NCI-H2171 treated with DMSO at 0.1 percent for 48 hours (cell line): Measurements from ENCODE around the gene HDGFL3.
"Not testable (repeated sequence)": the region's sequence is repeated elsewhere in the genome, so short reads cannot be mapped to it uniquely, and the experiment has no call there.

Source experiments
- DNase-seq: peaks from one replicate; lab custom pipeline; 2025; lab: John Stamatoyannopoulos, UW

The HDGFL3 gene

DNA sequence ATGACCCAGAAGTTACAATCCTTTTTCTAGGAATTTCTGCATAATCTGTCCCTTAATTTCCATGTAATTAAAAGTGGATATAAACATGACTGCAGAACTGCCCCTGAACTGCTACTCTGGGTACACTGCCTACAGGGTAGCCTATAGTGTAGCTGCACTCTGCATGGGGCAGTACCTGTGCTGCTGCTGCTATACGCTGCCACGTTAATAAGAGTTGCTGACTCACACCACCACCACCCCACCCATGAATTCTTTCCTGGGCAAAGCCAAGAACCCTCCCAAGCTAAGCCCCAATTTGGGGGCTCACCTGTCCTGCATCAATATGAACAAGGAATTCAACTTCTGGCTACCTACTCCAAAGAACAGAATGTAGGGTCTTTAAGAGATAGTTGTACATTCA lies 13.9 kb downstream of the HDGFL3 start:
- DNase-seq, result no peak

GRCh38 chr15:83192742-83193141 lies 14.9 kb downstream of the HDGFL3 start:
- DNase-seq, result no peak

- DNase-seq, result no peak
These were observed 17.2 kb downstream of the HDGFL3 start for GRCh38 chr15:83190450-83190849.

- no peak for DNase-seq
These were observed 22.1 kb downstream of the HDGFL3 start for GRCh38 chr15:83185561-83185960.

GRCh38 chr15:83178869-83179325 lies 28.7 kb downstream of the HDGFL3 start:
- no peak for DNase-seq

- DNase-seq, result no peak
These were observed 29.2 kb downstream of the HDGFL3 start for GRCh38 chr15:83178390-83178789.

- DNase-seq, result no peak
These were observed 32.7 kb downstream of the HDGFL3 start for GRCh38 chr15:83174891-83175290.

DNA sequence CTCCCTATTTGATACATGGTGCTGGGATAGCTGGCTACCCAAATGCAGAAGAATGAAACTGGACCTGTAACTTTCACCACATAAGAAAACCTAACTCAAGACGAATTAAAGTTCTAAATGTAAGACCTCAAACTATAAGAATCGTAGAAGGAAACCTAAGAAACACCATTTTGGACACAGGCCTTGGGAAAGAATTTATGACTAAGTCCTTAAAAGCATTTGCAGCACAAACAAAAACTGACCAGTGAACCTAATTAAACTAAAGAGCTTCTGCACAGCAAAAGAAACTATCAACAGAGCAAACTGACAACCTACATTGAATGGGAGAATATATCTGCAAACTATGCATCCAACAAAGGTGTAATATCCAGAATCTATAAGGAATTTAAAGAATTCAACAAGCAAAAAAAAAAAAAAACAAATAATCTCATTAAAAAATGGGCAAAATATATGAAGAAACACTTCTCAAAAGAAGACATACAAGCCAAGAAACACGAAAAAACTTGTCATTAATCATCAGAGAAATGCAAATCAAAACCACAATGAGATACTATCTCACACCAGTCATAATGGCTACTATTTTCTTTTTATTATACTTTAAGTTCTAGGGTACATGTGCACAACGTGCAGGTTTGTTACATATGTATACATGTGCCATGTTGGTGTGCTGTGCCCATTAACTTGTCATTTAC lies 37.0 kb downstream of the HDGFL3 start:
- DNase-seq, result no peak

- DNase-seq, result not testable (repeated sequence)
These were observed 38.0 kb downstream of the HDGFL3 start for GRCh38 chr15:83169576-83169975.

DNA sequence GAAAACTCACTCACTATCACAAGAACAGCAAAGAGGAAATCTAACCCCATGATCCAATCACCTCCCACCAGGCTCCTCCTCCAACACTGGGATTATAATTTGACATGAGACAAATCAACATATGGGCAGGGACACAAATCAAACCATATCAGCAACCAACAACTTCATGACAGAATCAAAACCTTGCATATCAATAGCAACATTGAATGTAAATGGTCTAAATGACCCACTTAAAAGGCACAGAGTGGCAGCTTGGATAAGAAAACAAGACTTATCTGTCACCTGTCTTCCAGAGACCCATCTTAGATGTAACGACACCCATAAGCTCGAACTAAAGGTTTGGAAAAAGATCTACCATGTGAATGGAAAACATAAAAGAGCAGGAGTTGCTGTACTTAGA lies 40.8 kb downstream of the HDGFL3 start:
- no peak for DNase-seq

- DNase-seq, result peak; percentile 10
These were observed 41.4 kb downstream of the HDGFL3 start for GRCh38 chr15:83166218-83166617.

- no peak for DNase-seq
These were observed 42.7 kb downstream of the HDGFL3 start for GRCh38 chr15:83164771-83165404.

GRCh38 chr15:83164111-83164770 lies 43.4 kb downstream of the HDGFL3 start:
- DNase-seq, result no peak

GRCh38 chr15:83163032-83163431 lies 44.6 kb downstream of the HDGFL3 start:
- no peak for DNase-seq

DNA sequence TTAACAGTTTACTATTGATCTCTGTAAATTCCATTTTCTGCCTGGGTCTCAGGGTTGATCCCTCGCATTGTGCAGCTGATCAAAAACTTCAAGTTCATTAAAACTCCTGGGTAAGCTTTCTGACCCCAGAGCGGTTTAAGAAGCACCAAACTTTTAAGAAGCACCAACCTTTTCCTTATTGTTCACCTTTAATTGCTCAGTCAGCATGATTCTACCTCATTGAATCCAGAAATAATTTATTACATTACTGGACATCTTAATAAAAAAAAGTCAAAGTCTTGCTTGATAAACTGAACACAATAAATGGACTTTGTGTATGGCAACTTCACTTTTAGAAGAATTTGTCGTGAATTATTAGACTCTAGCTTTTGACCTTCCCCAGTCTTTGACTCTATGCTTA lies 46.9 kb downstream of the HDGFL3 start:
- no peak for DNase-seq

- no peak for DNase-seq
These were observed 49.2 kb downstream of the HDGFL3 start for GRCh38 chr15:83158393-83158792.

- DNase-seq, result no peak
These were observed 51.7 kb downstream of the HDGFL3 start for GRCh38 chr15:83155942-83156341.

DNA sequence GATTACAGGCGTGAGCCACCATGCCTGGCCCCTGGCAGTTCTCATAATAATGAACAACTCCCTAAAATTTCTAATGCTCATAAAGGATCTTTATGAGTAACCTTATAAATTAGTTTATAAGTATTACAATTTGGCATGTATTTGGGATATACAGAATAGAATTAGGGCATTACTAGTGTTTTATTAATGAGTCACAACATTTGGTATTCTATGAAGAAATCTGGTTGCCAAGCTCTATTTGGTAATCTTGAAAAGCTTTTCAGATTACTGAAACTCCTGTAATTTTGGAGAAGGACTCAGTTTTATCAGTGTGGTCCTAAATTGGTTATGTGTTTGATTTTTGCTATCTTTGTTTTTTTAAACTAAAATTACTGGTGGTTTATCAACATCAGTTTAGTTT lies 54.3 kb downstream of the HDGFL3 start:
- DNase-seq, result no peak

- no peak for DNase-seq
These were observed 62.9 kb downstream of the HDGFL3 start for GRCh38 chr15:83144771-83145170.

DNA sequence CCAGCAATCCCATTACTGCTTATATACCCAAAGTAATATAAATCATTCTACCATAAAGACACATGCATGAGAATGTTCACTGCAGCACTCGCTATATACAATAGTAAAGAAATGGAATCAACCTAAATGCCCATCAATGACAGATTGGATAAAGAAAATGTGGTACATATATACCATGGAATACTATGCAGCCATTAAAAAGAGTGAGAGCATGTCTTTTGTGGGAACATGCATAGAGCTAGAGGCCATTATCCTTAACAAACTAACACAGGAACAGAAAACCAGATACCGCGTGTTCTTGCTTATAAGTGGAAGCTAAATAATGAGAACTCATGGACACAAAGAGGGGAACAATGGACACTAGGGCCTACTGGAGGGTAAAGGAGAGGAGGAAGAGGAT lies 65.5 kb downstream of the HDGFL3 start:
- DNase-seq, result not testable (repeated sequence)

DNA sequence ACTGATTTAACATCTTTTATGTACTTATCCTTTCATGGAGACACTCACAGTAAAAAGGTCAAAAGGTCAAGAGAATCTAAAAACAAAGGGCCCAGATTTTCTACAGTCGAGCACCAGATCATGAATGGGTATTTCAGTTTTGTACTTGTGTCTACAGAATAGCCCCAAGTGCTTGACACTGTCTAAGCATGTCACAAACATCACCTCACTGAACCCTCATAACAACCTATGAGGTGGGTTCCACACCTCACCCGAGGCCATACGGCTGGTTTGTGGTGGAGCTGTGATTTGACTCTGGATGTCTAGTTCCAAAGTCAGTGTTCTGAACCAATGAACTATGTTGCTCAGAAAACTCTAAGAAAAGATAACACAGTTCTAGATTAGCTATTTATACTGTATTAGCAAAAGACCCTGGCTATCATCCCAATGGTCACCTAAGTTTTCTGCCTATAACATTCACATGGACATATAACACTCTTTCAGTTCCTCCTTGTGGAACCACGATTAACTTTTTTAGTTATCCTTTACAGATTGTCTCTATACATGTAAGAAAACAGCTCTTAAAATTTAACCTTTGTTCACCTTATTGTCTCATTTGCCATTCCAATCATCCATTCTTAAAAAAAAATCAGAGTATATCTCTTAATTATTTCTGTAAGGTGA lies 74.6 kb downstream of the HDGFL3 start:
- no peak for DNase-seq

DNA sequence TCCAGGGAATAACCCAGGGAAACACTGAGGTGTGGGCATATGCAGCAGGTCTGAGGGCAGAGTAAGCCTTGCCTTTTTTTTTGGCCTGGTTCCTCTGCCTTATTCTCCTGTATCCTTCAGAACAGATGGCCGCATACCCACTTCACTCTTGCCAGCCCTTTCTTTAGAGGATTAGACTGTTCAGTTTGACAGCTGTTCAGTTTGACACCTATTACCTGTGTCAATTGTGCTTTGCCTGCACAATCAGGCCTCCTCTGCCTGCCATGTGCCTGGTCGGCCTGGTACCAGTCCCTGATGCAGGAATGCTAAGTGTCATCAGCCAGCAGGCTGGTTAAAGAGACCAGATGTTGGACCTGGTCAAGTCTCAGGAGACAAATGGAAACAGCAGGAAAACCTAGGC lies 77.8 kb downstream of the HDGFL3 start:
- peak; percentile 96 for DNase-seq
